Stimulated activated CD4-positive, alpha-beta T cell treated with anti-CD3 and anti-CD28 coated beads, TNF-alpha, amount 100 ng/mL, for 24 hours (primary cell): ENCODE measurements around the gene CBX5.
"Not testable (repeated sequence)": the region's sequence is repeated elsewhere in the genome, so short reads cannot be mapped to it uniquely, and the experiment has no call there.

Source experiments
- DNase-seq, 3 experiments: peaks; one replicate each; pipeline ENCODE4 v3.0.0-alpha.2; 2020; ENCODE audit warnings: low read depth in 3 of 3

Gene CBX5

DNA sequence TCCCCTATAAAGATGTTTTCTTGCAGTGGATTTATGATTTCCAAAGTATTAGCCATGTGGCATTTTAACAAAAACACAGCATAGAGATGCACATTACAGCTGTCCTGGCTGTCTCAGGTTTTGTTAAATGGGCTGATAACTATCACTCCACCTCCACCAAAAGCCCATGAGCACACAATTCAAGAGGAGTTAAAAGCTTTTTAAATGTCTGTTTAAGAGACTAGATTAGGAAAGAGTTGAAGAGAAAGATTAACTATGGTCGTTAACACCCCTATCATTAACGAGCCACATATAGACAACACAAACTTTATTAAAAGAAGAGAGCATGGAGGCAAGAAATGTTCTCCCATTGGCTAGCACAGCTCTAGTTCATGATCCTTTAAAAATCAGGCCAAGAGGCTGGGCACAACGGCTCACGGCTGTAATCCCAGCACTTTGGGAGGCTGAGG, 14.5 kb downstream of the CBX5 start:
- DNase-seq, result no peak

DNA sequence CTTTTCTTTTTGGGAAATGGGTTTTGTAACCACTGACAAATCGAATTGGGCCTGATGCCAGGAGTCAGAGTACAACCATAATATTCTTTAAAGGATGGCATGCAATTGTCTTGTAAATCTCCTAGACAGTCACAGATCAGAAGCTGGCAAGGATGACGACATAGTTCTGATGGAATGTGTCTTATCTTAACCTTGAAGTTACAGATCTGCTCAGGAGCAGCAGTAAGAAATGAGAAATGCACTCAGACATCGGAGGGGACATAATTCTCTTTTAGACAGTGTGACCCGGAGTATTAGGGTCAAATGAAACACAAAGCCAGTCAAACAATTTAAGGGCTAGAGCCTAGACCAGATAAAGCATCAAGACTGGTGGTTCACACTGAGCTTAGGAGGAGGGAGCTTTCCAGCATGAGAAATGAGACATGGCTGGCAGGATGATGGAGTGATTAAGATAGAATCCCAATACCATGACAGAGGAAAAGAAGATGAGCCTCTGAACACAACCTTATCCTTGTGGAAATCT, 17.5 kb downstream of the CBX5 start:
- DNase-seq, result no peak

DNA sequence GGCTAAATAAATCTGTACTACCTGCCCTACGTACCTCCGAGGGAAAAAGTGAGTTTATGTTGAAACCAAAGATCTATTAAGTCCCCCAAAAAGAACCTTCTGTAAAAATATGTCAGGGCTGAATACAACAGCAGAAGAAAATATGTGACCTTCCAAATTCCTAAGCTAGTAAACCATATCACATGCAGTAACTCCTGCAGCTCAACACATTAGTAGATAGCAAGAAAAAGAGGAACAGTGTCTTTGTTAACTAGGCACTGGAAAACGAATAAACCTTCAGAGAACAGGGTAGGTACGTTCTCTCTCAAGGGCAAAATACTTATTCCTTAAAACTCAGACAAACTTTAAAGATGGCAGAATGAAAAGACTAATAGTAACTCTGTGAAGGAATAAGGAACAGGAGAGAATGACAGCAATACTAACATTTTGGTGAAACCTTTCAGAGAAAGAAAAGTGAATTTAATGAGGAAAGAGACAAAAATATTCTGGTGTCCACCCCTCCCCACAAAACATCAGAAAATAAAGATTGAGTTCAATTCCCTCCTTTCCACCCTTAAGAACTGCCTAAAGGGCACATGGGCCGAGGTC, 18.0 kb downstream of the CBX5 start:
- no peak for DNase-seq

DNA sequence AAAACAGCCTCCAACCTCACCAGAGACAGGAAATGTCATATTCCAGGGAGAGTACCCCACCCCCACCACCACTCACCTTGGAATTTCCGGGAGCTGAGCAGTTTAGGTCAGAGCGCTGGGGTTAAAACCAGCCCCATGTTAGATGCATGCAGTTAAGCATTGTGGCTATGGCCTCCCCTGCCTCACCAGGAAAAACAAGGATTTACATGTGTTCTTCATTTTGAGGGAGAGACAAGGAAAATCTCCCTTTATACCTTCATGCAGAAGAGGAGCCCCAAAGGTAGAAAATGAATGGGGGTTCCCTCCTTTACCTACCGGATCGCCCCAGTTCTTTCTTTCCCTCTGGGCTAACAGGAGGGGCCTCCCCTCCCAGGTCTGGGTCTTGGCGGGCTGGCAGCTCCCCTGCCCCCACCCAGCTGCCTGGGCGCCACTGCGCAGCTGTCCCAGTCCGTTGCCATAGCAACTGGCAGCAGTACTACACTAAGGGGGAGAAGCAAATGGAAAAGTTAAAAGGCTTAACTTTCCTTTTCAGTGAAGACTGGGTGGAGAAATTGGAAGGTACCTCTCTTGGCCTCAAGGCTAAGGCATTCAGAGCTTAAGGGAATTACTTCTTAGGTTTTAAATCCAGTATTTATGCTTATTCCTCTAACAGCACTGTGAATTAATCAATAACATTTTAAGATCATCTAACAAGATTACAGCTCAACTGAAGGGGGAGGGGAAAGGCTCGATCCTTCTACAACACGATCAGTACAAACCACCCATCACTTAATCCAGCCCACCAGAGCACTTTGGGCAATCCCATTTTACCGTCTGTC, 20.5 kb downstream of the CBX5 start:
- DNase-seq, result peak in 1 of 3 experiments; percentile 38

DNA sequence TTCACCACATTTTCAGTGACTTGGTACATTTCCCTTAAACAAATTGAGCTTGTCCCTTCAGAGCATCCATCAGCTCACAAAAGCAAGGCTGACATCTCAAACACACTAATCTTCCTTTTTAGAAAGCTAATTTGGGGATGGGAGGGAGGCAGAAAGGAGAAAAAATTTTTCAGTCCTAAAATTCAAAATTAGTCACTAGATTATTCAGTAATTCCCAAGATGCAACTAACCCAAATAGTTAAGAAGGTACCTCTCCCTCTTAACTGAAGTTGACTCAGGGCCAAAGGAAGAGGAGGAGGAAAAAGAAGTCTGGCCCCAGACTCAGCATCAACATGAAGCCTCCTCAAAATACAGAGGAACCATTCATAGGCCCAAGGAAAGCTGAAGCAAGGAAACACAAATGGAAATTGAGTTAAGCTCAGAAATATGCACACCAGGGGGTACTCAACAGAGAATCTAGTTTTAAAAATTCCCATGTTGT, 21.7 kb downstream of the CBX5 start:
- no peak for DNase-seq

DNA sequence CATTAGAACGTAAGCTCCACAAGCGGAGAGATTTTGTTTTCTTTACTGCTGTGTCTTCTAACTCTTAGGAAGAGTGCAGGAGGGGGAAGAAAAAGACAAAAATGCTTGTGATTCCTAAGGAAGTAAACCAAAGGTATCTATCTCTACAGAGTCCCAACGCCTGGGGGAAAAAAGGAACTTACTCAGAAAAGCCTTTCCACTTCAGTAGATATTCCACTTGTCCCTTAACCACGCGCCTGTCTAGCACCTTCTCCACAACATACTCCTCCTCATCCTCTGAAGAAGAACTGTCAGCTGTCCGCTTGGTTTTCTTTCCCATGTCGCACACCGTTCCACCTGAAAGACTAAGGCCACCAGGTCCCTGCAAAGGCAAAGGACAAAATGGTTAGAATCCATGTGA, 22.6 kb downstream of the CBX5 start:
- no peak for DNase-seq

DNA sequence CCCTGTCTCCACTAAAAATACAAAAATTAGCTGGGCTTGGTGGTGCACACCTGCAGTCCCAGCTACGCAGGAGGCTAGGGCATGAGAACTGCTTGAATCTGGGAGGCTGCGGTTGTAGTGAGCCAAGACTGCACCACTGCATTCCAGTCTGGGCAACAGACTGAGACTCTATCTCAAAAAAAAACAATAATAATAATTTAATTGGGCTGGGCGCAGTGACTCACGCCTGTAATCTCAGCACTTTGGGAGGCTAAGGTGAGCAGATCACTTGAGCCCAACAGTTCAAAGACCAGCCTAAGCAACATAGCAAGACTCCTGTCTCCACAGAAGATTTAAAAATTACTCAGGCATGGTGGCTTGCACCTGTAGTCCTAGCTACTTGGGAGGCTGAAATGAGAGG, 26.7 kb downstream of the CBX5 start:
- no peak for DNase-seq

DNA sequence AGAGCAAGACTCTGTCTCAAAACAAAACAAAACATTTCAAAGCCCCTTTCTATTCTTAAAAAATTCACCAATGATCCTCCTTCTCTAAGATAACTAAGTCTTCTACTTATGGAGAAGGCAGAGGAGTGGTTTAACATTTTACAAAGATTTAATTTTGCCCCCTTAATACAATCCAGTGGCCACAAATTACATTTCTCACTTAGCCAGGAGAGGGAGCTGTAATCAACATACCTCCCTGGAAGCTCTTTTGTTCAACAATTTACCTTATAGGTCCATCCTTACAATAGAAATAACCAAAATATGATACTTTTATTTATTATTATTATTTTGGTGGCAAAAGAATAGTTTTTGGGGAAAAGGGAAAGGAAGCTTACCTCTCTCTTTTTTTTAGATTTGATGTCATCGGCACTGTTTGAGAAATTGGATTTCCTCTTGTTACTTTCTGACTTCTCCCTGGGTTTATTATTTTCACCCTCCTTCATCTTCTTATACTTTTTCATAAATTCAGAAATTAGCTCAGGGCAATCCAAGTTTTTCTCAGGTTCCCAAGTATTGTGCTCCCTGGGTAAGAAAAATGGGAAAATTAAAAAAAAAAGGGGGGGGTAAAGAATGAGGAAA, 28.1 kb downstream of the CBX5 start:
- DNase-seq, result peak in 1 of 3 experiments; percentile 11

DNA sequence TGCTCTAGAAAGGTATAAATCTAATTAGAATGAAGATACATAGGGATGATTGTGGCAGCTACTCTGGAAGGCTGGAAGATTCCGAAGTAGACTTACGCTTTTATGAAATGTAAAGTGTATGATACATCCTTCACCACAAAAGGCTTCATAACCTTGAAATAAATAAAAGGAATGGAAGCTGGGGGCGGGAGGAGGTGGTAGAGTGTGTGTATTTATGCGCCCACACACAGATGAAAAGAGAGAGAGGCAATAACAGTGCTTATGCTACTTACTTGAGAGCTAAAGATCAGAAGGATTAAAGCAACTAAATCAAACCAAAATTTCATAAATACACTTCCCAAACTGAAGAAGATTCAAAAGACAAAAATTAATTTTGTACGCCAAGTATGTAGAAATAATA, 30.4 kb downstream of the CBX5 start:
- no peak for DNase-seq

DNA sequence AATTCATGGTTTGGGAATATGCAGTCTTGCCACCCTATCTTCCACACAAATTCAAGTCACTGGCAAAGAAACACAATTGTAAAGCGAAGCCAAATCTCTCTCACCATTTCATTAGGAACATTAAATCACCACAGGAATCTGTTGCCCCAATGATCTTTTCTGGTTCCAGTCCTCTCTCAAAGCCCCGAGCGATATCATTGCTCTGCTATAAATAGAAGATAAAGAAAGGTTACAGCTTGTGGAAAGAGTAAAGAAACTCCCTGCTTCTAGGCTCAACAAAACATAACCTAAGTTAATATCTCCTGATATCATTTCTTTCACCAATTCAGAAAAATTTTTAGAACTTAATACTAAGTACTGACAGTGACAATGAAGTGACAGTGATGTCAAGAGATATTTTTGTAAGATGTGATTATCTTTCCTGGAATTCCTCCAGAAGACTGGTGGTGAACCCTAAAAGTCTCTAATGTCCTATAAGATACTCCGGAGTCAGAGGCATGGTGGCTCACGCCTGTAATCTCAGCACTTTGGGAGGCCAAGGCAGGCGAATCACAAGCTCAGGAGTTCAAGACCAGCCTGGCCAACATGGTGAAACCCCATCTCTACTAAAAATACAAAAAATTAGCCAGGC, 33.8 kb downstream of the CBX5 start:
- DNase-seq, result no peak

DNA sequence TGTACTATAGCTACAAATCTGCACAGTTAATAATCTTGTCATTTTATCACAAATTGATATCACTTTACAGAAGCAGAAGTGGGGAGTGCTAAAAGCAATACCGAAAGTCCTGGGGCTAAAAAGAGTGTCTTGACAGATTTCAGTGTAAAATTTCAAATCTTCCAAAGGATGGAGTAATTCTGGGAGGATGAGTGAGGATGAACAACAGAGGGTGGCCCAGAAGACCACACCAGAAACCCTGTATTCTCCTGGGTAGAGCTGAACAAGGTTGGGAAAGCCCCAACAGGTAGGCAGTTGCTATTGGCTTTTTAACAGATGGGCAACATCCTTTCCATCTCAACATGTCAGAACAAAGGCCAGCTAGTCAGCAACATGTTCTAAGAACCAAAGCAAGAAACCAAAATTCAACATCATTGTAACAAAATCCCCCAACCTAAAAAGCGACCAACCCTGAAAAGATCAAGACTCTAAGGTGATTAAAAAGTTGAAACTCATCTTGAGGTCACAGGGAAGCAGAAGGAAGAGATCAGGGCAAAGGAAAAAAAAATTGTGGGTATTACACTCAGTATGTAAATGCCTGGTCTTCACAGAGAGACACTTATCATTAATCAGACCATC, 38.8 kb downstream of the CBX5 start:
- no peak for DNase-seq

DNA sequence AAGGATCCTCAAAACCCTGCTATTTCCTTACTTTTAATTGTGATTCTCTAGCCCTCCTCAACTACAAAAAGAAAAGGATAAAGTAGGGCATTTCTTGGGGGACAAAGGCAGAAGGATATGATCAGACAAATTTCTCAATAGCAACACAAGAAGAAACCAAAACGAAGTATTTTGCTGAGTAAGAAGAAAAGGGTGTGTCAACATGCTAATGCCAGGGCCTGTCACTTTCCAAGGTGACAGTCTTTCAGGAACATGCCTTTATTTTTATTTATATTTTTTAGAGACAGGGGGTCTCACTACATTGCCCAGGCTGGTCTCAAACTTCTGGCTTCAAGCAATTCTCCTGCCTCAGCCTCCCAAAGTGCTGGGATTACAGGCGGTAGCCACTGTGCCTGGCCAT, 39.8 kb downstream of the CBX5 start:
- DNase-seq, result no peak

DNA sequence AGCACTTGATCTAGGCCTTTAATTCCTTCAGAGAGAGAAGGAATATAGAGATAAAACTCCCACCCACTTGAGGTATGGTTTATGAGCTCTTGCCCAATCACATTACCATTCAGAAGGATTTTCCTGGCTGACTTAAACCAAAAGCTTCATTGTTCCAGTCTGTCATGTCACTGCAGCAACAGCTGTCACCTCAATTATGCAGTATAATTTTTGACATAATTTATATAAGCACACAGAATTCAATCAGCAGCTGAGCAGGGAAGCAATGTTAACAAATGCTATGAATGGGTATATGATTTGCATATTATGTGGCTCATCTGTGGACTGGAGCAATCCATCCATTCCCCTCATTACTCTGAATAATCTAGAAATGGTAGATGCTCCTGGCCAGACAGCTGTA, 40.3 kb downstream of the CBX5 start:
- DNase-seq, result no peak

DNA sequence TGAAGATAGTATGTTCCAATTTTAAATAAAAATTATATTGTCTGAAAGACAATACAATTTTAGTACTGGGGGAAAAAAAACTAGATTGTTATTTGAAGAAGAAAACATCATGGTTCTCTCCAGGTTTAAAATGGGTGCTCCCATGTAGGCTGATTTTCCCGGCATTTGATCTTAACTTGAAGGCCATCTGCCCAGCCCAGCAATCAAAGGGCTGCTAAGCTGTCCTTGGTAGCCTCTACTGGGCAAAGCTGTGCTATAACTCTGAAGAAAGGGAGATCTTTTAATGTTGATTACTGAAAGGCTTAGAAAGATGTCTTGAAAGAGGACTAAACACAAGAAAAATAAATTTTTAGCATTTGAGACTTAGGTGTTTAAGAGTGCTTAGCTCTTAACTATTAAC, 41.4 kb downstream of the CBX5 start:
- no peak for DNase-seq

DNA sequence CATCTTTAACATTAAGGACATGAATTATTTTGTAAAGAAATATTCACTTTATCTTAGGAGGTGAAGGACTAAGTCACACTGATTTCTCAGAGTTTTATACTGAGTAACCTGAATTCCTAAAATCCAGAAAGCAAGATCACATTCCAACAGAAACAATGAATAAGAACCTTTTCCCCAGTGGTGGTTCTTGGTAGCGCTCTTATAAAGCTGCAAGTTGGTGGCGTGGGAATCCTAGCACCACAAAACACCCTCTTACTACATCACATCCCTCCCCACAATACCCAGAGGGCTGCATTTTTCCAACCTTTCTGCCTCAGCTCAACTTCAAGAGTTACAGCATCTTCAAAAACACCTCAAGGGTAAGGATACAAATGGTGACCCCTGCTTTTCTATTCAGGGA, 47.1 kb downstream of the CBX5 start:
- no peak for DNase-seq

DNA sequence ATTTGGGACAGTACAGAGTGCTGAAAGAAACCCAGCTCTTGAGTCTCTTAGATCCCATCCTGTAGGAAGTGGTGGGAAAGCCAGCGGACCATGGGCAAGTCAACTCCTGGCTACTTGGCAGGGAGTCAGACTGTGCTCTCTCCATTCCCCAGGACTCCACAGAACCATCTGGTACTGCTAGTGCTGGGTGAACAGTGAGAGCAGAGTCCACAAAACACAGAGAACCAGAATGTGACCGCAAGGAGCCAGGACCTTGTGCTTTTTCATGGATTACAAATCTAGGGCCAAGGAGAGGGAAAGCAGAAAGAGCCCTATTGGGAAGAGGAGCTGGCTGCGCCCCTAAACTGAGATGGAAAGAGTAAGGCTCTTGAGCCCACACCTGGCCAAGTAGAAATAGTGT, 48.7 kb downstream of the CBX5 start:
- not testable (repeated sequence) for DNase-seq

DNA sequence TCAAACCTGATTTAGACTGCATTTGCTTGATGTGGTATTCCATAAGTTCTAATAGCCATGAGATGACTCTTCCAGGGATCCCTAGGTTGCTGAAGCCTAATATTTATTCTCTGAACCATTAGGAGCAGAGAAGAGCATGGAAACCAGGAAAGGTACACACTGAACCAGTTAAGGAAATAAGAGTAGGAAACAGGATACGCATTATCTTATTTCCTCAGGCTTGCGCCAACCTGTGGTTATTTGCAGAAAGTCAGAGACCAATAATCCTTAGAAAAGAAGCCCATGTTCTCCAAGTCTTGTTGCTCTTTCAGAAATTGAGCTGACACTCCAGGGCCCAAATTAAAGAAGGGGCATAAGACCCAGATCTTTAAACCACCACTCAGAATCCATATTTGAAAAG, 49.4 kb downstream of the CBX5 start:
- no peak for DNase-seq

DNA sequence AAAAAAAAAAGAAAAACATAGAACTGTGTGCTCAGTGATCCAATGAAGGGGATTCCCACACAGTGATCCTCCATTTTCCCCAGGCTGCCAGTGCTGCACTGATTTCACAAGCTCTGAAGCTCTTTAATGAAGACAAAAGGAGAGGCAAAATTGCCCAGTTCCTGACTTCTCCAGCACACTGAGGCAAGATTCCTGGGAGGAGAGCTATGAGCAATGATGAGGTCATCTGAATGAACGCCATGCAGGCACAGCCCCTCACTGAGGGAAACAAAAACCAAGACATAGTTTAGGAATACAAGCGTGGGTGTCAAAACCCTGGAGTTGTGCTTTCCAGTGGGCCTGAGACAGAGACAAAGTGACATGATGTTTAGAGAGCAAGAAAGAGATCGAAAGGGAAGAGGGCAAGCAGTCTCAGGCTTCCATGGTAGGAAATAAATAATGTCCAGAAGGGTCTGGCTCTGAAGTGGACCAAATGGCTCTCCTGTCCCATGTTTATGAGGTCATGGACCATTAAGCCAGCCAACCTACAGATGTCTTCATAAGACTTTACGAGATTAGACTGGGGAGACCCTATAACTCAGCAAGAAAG, 50.2 kb downstream of the CBX5 start:
- DNase-seq, result no peak

DNA sequence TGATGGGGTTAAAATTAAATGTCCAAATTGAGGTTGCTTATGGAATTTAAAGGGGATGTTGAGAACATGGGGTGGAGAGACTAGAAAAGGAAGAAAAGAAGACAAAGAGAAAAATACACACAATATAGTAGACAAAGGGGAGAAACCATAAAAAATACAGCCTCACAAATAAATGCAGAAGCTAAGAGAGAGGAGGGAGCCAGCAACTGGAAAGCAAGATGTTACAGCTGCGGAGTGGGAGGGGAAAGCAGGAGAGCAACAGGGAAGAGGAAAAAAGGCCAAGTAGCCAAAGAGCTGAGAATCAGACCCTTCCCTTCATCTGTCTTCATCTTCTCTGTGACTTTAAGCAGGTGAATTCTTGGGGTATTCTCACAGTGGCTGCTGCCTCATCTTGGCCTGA, 51.5 kb downstream of the CBX5 start:
- DNase-seq, result no peak

DNA sequence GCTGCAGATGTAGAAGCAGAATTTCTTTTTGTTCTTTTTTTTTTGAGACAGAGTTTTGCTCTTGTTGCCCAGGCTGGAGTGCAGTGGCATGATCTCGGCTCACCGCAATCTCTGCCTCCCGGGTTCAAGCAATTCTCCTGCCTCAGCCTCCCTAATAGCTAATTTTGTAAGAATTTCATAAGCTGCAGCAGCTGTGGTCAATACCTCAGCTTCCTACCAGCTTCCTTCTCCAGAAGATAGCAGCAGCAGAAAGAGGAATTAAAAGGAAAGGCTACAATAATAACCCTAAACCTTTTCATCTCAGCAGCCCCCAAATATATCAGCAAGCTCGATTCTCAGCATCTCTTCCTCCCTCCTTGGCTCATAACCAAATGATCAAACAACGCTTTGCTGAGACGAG, 52.0 kb downstream of the CBX5 start:
- not testable (repeated sequence) for DNase-seq

DNA sequence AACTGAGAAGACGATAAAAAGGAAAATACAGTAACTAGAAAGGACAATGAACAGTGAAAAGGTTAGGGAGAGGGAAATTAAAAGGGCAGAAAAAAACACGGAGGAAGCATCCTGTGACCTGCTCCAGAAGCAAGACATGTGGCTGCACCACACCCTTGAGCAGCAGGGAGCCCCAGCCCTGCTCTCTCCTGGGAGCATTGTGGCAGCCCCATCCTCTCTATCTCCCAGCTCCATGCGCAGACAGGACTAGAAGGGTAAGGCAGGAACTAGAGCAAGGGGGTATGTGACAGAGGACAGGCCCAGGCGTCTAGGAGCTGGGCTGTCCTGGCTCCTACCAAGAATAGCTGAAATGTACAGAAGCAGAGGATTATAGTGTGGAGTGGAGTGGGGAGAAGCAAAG, 52.5 kb downstream of the CBX5 start:
- DNase-seq, result no peak
